ENCODE data around the gene PDCL2. TPM values are rescaled to one million over a fixed set of nuclear protein-coding genes. Genes with fewer than 3 reads are reported as not detected.

The PDCL2 gene
- total and polyA plus RNA-seq, 2 of the 8 experiments (the other 6 are each of a cell fraction or from before 2014, with no cell fraction given) = not detected

- H2BK15ac ChIP-seq (ENCODE audit: low read length) = no peak overlapping the region
- no peaks in the 10 kb centered on the region for H3K79me2 ChIP-seq (ENCODE audit: control insufficient read depth in 1 of 2, insufficient read depth in 2 of 2, low read length in 2 of 2)
- no peak overlapping the region for H2AFZ ChIP-seq (ENCODE audit: low read length)
- no peak overlapping the region for H3K4ac ChIP-seq (replicated peaks; ENCODE audit: insufficient read length, low read depth, low read length)
- H2AK5ac ChIP-seq (ENCODE audit: low read depth, low read length) = no peak overlapping the region
- no peak overlapping the region for H2BK5ac ChIP-seq (ENCODE audit: low read depth, low read length)
- FAIRE-seq (no peak), DNase-seq (ENCODE audit: low read depth in 1 of 2, low spot score in 2 of 2) (no peak)
- TF ChIP-seq KDM4A (IDR thresholded peaks at IDR 0.05; ENCODE audit: low read depth, low read length, severe bottlenecking) (no peak), NANOG (IDR thresholded peaks at IDR 0.05; ENCODE audit: insufficient read depth, low read depth, low read length, poor library complexity, severe bottlenecking) (no peak), CBX8 (IDR thresholded peaks at IDR 0.05; ENCODE audit: borderline replicate concordance, low read depth, low read length) (no peak), NRF1 (IDR thresholded peaks at IDR 0.05; ENCODE audit: low read depth, low read length) (no peak), ASH2L (IDR thresholded peaks at IDR 0.05; ENCODE audit: low read length) (no peak), ATF3 (IDR thresholded peaks at IDR 0.05; ENCODE audit: insufficient read depth, low read depth, low read length) (no peak), SIX5 (IDR thresholded peaks at IDR 0.05; ENCODE audit: low read depth, low read length) (no peak), TAF7 (optimal IDR thresholded peaks at IDR 0.05; ENCODE audit: borderline replicate concordance, low read depth, low read length) (no peak), SIN3A (conservative IDR thresholded peaks at IDR 0.05 in 1 of 2, IDR thresholded peaks at IDR 0.05 in 1 of 2; ENCODE audit: low read depth in 1 of 2, low read length in 2 of 2) (no peak), USF2 (IDR thresholded peaks at IDR 0.05; ENCODE audit: low read length) (no peak)
- no peaks in the 10 kb centered on the region for H3K36me3 ChIP-seq (ENCODE audit: control insufficient read depth in 2 of 4, insufficient read depth in 4 of 4, low read length in 3 of 4)
- H3K14ac ChIP-seq (ENCODE audit: insufficient read length) = no peak overlapping the region
- H2BK12ac ChIP-seq (ENCODE audit: low read depth, low read length) = no peak overlapping the region
- no peak overlapping the region for H3K18ac ChIP-seq (ENCODE audit: extremely low read depth, low read length)
- no peak overlapping the region for H3K56ac ChIP-seq (replicated peaks; ENCODE audit: insufficient read length, low read depth, low read length)
- no peak overlapping the region for H3K27ac ChIP-seq (ENCODE audit: low read depth, low read length)
- H3K4me1 ChIP-seq (replicated peaks in 1 of 4; ENCODE audit: control insufficient read depth in 3 of 4, insufficient read depth in 4 of 4, low read length in 3 of 4) = peaks cover 0 to 3% (median 1%) of the 10 kb centered on the region in 4 experiments; a peak in 2 of 7 replicates
- no peak overlapping the region for H3K9ac ChIP-seq (replicated peaks in 1 of 4; ENCODE audit: extremely low read depth in 1 of 4, low read depth in 3 of 4, low read length in 3 of 4)
- H3K23me2 ChIP-seq (ENCODE audit: low read depth, low read length) = no peaks in the 10 kb centered on the region
- no peaks in the 10 kb centered on the region for H4K20me1 ChIP-seq (replicated peaks in 1 of 2; ENCODE audit: control insufficient read depth in 1 of 2, insufficient read depth in 2 of 2, low read length in 2 of 2)
- WGBS, 2 experiments (ENCODE audit: extremely low coverage in 1 of 2, insufficient coverage in 1 of 2, insufficient read length in 1 of 2, insufficient replicate concordance in 2 of 2, low coverage in 1 of 2, low lambda C conversion rate in 2 of 2, missing lambda C conversion rate in 1 of 2) = 96% methylated on average over 7 of the region's 7 CpGs; no CpG with 5 or more reads in 1 of the 2 experiments
- H3K9me3 ChIP-seq (ENCODE audit: insufficient read depth in 2 of 2, low read depth in 1 of 2, low read length in 1 of 2) = no peaks in the 10 kb centered on the region
- H4K8ac ChIP-seq (ENCODE audit: extremely low read depth, insufficient read depth, low read length) = no peak overlapping the region; the same call in 1 of the 2 replicates
- no peak overlapping the region for H2BK20ac ChIP-seq (ENCODE audit: low read length)
- no peaks in the 10 kb centered on the region for H3K27me3 ChIP-seq (replicated peaks in 1 of 4; ENCODE audit: control insufficient read depth in 3 of 4, extremely low read depth in 1 of 4, insufficient read depth in 3 of 4, low read length in 3 of 4)
- H4K5ac ChIP-seq (ENCODE audit: insufficient read length, low read depth, low read length) = no peak overlapping the region
- CTCF ChIA-PET (ENCODE audit: partially characterized antibody) = interaction anchor here (0.6 to 0.9 kb wide), 2 partner anchors 9 to 87 kb away, joined by 3 to 4 read pairs; no protein-coding TSS in a partner anchor
- H3K4me3 ChIP-seq (ENCODE audit: extremely low read depth in 1 of 4, insufficient read depth in 2 of 4, low read depth in 3 of 4, low read length in 4 of 4) = no peak overlapping the region
- H3K23ac ChIP-seq (ENCODE audit: insufficient read length) = no peak overlapping the region
- no peak overlapping the region for H2BK120ac ChIP-seq (replicated peaks; ENCODE audit: low read depth, low read length)
- no peaks in the 10 kb centered on the region for H3K79me1 ChIP-seq (ENCODE audit: low read depth, low read length)
- H4K91ac ChIP-seq (replicated peaks; ENCODE audit: insufficient read length, low read length) = no peak overlapping the region
- no peak overlapping the region for H3K4me2 ChIP-seq (ENCODE audit: insufficient read depth in 1 of 2, low read depth in 2 of 2, low read length in 2 of 2)
- POLR2A ChIA-PET (ENCODE audit: partially characterized antibody) = no interaction called here
Measured at GRCh38 chr4:55604996-55605395, 13.0 kb upstream of the PDCL2 start.

All from H1 (cell line).